SKM-1 treated with dmso at 0.1 percent for 144 hours (cell line): Measurements from ENCODE around the gene NUDT3.
"Not testable (repeated sequence)": the region's sequence is repeated elsewhere in the genome, so short reads cannot be mapped to it uniquely, and the experiment has no call there.

Experiments used
- DNase-seq: peaks from one replicate; lab custom pipeline; 2025; ENCODE audit not compliant: unreplicated experiment; lab: John Stamatoyannopoulos, UW

The NUDT3 gene

DNA sequence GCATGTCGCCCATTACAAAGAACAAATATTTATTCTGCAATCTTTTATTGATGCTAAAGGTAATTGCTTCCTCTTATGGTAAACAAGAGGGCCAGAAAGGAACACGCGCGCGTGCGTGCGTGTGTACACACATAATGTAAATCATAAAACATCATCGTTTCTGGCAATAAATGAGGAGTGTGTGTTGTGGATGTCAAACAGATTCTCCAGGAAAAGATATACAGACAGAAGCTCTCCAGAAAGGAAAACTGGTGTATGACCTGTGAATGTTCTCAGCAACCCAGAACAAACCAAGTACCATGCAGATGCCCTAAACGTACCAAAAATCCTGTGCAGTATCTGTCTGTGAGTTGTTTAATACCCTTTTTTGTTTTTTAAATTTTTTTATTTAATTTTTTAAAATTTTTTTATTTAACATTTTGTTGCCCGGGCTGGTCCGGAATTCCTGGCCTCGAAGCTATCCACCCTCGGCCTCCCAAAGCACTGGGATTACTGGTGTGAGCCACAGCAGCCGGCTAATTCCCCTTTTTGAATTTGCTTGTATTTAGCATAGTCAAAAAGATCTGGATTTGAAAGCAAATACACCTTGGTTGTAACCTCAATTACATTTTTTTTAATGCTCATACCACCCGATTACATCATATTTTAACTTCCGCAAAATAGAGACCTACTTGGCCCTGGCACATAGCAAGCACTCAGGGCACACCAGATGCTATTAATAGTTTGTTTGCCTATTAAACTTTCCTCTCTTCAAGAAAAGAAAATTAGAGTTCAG is 909 bp upstream of the NUDT3 start:
- peak; percentile 52 for DNase-seq

DNA sequence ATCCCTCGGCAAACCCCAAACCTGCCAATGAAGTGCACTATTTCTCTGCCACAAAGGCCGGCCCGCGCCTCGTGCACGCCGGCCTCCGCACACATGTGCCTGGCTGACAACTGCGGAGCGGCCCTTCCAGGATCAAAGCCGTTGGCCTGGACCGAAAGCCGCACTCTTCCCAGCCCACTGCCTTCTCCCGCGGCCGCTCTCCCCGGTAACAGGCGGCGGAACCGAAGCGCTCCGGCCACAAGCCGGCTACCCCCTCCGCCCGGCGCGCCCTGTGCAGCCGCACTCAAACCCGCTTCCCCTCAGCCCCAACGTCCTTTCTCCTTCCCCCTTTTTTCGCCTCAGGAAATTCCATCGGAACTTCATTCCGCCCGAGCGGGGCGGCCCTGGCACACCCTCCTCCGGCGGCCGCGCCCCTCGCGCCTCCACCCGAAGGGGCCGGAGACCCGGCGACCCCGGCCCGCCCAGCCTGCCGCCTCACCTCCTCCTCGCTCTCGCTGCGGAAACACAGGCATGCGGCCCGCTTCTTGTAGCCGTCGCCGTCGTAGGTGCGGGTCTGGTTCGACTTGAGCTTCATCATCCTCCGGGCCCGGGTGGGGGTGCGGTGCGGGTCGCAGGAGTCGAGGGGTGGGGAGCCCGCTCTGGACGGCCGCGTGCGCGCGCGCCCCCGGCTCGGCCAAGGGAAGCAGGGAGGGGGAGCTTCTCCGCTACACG is 528 bp downstream of the NUDT3 start:
- peak; percentile 39 for DNase-seq

GRCh38 chr6:34391473-34391785 is 1.0 kb downstream of the NUDT3 start:
- DNase-seq, result no peak

- peak; percentile 54 for DNase-seq
Measured at GRCh38 chr6:34390531-34391472, 1.7 kb downstream of the NUDT3 start.

DNA sequence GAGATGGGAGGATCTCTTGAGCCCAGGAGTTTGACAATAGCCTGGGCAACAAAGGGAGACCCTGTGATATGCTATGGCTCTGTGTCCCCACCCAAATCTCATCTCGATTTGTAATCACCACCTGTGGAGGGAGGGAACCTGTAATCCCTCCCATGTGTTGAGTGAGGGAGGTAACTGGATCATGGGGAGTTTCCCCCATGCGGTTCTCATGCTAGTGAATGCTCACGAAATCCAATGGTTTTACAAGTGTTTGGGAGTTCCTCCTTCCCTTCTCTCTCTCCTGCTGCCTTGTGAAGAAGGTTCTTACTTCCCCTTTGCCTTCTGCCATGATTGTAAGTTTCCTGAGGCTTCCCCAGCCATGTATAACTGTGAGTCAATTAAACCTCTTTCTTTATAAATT is 3.4 kb downstream of the NUDT3 start:
- DNase-seq, result peak; percentile 21

DNA sequence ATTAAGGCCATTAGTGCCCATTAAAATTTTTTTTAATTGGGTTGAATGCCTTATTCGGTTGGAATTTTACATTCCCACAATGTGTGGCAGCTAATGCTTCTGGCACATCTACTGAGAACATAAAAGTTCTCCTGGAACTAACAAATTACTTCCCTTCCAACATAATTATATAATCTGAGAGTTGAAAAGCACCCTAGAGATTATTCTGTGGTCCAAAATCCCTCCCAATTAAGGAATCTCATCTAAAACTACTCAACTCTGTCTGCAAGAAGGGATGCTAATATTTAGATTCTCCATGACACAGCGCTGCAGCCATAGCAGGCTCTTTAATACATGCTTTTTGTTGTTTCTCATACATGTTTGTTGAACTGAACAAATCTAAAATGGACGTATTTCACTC is 4.0 kb downstream of the NUDT3 start:
- no peak for DNase-seq

DNA sequence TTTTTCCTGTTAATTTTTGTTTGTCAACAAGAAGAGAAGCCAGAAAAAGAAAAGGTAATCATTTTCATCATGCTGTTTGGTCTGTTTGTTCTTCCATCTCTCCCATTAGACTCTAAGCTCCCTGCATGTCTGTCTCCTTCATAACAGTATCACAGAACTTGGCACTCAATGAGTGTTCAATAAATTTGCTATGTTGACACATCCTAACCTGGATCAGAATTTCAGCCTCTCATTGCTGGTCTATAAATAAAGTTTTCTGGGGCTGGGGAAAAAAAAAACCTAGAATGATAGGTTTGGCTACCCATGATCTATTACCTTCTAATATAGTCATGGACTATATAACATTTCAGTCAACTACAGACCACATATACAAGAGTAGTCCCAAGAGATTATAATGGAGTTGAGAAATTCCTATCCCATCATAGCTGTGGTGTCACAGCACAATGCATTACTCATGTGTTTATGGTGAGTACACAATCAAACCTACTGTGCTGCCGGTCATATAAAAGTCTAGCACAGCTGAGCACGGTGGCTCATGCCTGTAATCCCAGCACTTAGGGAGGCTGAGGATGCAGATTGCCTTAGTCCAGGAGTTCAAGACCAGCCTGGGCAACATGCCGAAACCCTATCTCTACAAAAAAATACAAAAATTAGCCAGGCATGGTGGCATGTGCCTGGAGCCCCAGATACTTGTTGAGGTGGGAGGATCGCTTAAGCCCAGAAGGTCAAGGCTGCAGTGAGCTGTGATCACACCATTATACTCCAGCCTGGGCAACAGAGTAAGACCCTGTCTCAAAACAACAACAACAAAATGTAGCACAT is 5.9 kb downstream of the NUDT3 start:
- no peak for DNase-seq

GRCh38 chr6:34385793-34386195 is 6.7 kb downstream of the NUDT3 start:
- DNase-seq, result no peak

- DNase-seq, result no peak
Measured at GRCh38 chr6:34384321-34385153, 7.9 kb downstream of the NUDT3 start.

DNA sequence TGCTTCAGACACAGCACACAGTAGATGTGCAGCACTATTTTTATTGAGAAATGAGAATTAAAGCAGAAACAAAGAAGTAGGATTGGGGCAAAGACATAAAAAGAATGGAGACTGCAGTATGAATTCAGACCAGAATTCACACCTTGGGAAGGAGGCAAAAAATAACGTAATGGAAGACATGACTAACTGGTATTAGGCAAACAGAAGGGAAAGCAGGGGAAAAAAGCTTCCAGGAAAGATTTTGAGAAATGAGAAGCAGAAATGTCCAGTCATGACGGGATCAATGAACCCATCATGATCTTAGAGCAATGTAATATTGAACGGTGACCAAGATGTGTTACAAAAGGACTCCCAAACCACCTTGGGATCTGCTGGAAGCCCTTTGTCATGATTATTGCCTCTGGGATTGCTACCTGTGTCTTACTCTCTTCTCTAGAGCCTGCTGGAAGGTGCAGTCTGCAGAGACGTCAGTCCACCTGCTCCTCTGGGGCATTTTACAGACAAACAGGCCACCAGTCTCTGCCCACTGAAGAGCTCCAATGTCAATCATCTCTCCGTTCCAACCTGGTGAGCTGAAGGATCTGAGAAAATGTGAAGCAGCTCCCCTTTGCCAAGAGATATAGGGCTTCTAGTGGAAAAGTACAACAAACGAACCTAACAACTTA is 8.7 kb downstream of the NUDT3 start:
- DNase-seq, result no peak

- no peak for DNase-seq
Measured at GRCh38 chr6:34383161-34383631, 9.3 kb downstream of the NUDT3 start.

GRCh38 chr6:34381081-34381480 is 11.4 kb downstream of the NUDT3 start:
- no peak for DNase-seq

GRCh38 chr6:34378470-34378869 is 14.0 kb downstream of the NUDT3 start:
- DNase-seq, result no peak

DNA sequence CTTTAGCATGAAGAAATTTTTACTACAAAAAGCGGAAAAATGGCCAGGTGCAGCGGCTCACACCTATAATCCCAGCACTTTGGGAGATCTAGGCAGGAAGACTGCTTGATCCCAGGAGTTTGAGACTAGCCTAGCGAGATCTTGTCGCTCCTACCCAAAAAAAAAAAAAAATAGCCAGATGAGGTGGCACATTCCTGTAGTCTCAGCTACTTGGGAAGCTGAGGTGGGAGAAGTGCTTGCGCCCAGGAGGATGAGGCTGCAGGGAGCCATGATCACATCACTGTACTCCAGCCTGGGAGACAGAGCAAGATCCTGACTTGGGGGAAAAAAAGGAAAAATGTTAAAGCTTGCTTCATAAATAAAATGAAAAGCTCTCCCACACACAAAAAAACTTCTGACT is 14.5 kb downstream of the NUDT3 start:
- no peak for DNase-seq

DNA sequence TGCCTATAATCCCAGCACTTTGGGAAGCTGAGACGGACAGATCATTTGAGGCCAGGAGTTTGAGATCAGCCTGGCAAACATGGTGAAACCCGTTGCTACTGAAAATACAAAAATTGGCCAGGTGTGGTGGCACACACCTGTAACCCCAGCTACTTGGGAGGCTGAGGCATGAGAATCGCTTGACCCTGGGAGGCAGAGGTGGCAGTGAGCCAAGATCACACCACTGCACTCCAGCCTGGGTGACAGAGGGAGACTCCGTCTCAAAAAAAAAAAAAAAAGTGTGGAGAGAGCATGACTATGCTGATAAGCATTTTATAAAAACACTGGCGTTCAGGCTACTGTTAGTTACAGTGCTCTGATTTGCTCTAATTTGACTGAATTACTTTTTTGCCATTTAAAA is 14.9 kb downstream of the NUDT3 start:
- DNase-seq, result not testable (repeated sequence)

GRCh38 chr6:34375833-34376232 is 16.6 kb downstream of the NUDT3 start:
- DNase-seq, result no peak

DNA sequence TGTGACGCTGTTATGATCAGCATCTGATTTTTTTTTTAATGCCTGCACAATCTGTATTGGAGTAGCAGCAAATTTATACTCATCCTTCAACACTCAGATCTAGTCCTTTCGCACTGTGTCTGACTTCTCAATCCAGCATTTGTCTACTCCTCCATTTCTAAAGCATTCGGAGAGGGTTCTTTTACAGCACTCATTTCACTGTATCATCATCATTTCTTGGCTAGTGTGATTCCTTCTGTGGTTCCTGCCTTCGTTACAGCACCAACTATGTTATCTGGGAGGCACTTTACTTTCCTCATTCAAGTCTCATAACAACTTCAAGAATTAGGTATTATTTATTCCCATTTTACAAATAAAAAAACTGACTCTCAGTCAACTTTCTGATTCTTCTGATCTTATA is 18.0 kb downstream of the NUDT3 start:
- DNase-seq, result no peak

GRCh38 chr6:34374069-34374468 is 18.4 kb downstream of the NUDT3 start:
- peak; percentile 77 for DNase-seq

DNA sequence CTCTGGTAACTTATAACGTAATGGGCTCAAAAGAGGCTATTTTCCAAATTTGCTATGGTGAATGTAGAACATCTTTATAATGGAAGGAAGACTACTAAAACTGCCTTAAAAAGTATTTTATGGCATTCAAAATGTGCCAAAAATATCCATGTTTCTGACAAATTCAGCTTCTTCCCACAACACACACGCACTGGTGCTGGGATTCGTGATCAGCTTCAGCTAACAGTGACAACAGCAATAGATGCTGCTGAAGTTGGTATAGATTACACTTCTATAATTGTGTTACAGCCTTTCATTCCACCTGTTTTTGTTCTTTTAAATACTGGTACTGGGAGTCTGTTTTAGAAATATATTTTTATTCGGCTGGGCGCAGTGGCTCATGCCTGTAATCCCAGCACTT is 19.0 kb downstream of the NUDT3 start:
- no peak for DNase-seq
